22Rv1 (cell line): ENCODE results near the gene FIBCD1.
"Not testable (repeated sequence)": the region's sequence is repeated elsewhere in the genome, so short reads cannot be mapped to it uniquely, and the experiment has no call there.

ENCODE experiments used
- H3K27ac ChIP-seq: fragments of 450-650 bp; 2 replicates; pipeline ENCODE4 v1.5.1; 2017
- CTCF ChIP-seq: fragments of 450-650 bp; IDR thresholded peaks from 2 replicates; pipeline ENCODE4 v1.5.1; 2017; ENCODE audit warnings: mild to moderate bottlenecking
- ZFX ChIP-seq: fragments of 450-650 bp; IDR thresholded peaks from 2 replicates; pipeline ENCODE4 v1.6.1; 2017; ENCODE audit warnings: antibody characterized with exemption, borderline replicate concordance

FIBCD1 gene

DNA sequence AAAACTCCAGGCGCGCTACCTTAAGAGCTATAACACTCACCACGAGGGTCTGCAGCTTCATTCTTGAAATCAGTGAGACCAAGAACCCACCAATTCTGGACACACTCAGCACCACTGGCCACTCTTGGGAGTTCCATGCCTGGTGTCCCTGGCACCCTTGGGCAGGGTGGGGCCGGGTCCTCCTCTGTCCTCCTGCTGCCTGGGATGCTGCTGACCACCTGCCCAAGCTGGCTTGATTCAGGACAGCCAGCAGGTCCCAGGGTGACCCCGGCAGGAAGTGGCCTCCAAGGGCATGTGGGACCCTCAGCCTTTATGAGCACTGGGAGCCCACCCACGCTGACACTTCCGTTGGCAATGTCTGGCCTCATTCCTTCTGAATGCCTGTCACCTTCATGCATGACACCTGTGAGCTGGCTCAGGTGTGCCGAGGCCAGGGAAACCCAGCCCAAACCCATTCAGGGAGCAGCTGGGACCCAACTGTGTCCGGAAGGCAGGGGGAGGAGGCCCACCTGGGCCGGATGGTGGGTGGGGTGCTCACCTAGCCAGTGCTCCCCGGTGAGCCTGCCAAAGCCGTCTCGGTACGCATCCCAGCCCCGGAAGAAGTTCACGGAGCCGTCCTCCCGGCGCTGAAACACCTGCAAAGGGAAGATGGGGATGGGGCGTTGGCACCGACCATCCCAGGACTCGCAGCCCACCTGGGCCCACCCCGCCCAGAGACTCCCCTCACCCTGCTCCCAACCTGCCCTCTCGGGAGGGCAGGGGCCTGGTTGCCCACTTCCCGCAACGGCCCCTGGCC lies 27.6 kb downstream of the FIBCD1 start:
- TF ChIP-seq ZFX (no peak), CTCF (no peak)
- H3K27ac ChIP-seq, result no peak overlapping the region

GRCh38 chr9:130910670-130911069 lies 28.4 kb downstream of the FIBCD1 start:
- H3K27ac ChIP-seq, result not testable (repeated sequence)

DNA sequence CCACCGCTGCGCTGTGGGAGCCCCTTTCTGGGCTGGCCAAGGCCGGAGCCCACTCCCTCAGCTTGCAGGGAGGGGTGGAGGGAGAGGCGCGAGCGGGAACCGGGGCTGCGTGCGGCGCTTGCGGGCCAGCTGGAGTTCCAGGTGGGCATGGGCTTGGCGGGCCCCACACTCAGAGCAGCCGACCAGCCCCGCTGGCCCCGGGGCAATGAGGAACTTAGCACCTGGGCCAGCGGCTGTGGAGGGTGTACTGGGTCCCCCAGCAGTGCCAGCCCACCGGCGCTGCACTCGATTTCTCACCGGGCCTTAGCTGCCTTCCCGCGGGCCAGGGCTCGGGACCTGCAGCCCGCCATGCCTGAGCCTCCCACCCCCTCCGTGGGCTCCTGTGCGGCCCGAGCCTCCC lies 29.0 kb downstream of the FIBCD1 start:
- H3K27ac ChIP-seq, result not testable (repeated sequence)

DNA sequence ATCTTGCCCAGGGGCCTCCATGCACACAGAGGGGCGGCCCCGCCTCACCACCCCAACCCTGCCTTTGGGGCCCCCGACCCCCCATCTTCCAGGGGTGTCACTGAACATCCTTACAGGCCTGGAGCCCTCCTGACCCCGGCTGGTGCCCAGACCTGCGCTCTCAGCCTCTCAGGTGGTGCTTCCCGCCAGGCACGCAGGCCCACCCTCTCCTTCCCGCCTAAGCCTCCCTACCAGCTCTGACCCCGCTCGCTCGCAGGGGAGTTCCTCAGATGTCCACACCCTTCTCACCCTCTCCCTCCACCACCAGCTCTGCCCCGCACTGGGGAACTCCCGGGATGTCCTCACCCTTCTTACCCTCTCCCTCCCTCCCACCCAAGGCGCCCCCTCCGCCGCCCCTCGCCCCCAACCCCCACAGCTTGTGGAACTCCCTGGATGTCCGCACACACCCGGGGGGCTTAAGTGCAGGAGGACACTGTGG lies 30.1 kb downstream of the FIBCD1 start:
- no peak for TF ChIP-seq ZFX
- no peak for TF ChIP-seq CTCF
- no peak overlapping the region for H3K27ac ChIP-seq

DNA sequence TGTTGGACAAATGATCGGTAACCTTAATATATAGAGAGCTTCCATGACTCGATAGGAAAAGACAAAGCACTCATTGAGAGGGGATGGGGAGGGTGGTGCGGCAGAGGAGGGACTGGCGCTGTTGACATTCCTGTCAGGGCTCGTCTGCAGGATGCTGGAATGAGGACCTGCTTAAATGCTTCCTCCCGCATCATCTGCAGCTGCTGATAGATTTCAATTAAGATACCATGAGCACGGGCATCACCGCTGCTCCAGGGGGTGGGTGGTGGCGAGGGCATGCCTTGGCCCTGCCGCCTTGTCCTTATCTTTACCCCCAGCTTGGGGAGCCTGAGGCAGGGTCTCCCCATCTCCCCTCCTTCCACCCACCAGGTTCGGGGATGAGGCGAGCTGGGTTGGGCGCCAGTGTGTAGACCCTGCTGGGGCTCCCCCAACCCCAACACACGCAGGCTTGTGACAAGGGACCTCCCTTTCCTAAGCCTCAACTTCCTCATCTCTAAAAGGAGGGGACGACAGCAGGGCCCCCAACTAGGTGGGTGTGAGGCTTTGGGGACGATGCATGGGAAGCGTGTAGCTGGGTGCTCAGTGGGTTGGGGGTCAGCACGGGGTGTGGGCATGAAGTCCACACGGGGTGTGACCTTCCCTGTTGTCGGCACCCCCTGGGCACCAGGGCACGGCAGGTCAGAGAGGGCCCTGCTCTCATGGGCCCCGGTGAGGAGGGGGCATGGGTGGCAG lies 30.7 kb downstream of the FIBCD1 start:
- TF ChIP-seq ZFX, result no peak
- TF ChIP-seq CTCF, result no peak

DNA sequence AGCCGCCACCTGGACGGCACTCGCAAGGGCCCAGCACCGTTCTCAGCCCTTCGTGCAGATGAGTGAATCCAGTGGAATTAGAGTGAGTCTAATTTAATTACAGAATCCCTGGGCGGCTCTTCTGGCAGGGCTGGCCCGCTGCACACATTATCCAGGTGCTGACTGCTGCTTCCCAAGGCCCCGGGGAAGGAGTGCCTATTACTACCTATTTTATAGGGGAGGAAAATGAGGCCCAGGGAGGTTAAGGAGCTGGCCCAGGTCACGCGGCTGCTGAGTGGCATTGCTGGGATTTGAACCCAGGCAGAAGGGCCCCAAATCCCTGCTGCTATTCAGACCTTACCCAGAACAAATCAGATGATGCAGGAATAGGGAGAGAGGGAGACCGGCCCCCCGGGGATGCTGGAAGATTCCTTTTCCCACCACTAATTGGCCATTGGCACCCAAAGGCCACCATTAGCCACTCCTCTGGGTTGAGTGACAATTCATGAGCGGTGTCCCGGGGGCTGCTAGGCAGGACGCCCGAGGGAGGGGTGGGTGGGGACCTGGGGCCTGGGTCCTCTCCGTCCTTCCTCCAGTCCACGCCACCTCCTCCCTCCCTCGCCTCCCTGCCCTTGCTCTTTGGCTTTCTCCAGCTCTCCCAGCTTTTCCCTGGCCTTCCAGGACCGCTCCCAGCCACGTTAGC lies 32.2 kb downstream of the FIBCD1 start:
- TF ChIP-seq CTCF (no peak), ZFX (no peak)
- no peak overlapping the region for H3K27ac ChIP-seq

More for the DNA sequence above, 30.7 kb downstream of the FIBCD1 start:
- H3K27ac ChIP-seq, result no peak overlapping the region

DNA sequence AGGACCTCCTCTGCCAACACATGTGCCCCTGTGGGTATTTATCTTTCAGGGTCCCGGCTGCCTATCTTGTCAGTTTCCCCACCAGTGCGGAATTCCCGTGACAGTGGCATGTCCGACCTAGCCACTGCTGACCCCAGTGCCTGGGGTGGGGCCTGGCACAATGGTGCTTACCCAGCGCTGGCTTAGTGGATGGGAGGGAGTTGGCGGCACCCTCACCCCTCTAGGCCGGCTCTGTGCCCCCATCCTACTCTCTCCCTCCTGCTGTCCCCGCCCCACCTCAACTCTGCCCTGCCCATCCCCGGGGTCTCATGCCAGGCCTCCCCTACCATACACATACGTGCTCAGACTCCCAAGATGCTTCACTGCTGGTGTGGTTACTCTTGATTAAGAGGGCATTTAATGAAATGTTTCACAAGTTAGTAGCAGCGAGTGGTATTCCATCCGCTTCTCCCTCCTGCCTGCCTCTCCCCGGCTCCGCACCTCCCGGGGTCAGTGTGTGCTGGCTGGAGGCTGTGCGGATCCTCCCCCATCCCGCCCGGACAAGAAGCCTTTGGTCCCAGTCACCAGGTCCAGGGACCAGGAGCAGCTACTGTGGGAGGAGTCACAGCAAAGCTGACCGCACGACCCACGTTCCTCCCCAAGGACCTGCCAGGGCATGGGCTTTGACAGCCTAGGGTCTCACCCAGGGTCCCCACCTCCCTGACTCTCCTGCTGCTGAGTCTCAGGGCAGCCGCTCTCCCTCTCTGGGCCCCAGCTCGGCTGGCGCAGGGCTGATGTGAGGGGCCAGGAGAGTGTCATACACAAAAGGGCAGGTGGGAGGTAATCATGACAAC lies 32.9 kb downstream of the FIBCD1 start:
- no peak overlapping the region for H3K27ac ChIP-seq
- no peak for TF ChIP-seq ZFX
- TF ChIP-seq CTCF, result no peak
